GM21381 (cell line): ENCODE results near the gene MIER2.
"Not testable (repeated sequence)": the region's sequence is repeated elsewhere in the genome, so short reads cannot be mapped to it uniquely, and the experiment has no call there.

Source experiments
- ATAC-seq: cut with Tn5 transposase; IDR thresholded peaks from one replicate; pipeline ENCODE4 v1.9.1; 2021; ENCODE audit warnings: mild to moderate bottlenecking, moderate library complexity; ENCODE audit not compliant: unreplicated experiment

The MIER2 gene, protein sequence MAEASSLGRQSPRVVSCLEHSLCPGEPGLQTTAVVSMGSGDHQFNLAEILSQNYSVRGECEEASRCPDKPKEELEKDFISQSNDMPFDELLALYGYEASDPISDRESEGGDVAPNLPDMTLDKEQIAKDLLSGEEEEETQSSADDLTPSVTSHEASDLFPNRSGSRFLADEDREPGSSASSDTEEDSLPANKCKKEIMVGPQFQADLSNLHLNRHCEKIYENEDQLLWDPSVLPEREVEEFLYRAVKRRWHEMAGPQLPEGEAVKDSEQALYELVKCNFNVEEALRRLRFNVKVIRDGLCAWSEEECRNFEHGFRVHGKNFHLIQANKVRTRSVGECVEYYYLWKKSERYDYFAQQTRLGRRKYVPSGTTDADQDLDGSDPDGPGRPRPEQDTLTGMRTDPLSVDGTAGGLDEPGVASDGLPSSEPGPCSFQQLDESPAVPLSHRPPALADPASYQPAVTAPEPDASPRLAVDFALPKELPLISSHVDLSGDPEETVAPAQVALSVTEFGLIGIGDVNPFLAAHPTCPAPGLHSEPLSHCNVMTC

DNA sequence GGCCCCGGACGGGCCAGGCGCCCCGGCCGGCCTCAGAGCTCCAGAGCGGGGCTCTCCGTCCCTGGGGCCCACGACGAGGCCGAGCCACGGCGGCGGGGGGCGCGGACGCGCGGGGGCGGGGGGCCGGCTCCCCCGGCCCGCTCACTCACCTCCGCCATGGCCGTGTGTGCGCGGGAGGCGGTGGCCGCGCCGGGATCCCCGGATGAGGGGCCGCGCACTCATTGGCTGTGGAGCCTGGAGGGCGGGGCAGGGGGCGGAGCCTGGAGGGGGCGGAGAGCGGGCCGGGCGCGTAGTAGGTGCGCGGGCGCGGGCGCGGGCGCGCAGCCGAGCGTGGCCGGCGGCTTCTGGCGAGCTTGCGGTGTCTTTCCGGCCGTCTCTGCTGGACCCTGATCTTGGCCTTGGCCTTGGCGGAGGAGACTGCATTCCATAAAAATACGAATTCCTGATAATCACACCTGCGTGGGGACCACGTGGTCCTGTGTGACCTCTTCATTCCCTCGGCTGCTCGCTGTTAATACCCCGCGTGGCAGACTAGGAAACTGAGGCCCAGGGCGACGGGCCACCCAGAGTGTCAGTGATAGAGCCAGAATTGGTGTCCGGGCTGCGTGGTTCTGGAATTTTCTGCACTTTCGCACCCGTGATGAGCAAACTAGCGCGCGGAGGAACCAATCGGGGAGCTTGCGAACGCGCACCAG, at the start of gene MIER2:
Gene MIER2 (minus strand): TSS at position 172 of the 695 bp plus-strand sequence. CDS start 14 bp downstream, at position 158.
- peak; percentile 80 for ATAC-seq

- not testable (repeated sequence) for ATAC-seq
These were observed 49.0 kb upstream of the MIER2 start for GRCh38 chr19:393560-393959.

DNA sequence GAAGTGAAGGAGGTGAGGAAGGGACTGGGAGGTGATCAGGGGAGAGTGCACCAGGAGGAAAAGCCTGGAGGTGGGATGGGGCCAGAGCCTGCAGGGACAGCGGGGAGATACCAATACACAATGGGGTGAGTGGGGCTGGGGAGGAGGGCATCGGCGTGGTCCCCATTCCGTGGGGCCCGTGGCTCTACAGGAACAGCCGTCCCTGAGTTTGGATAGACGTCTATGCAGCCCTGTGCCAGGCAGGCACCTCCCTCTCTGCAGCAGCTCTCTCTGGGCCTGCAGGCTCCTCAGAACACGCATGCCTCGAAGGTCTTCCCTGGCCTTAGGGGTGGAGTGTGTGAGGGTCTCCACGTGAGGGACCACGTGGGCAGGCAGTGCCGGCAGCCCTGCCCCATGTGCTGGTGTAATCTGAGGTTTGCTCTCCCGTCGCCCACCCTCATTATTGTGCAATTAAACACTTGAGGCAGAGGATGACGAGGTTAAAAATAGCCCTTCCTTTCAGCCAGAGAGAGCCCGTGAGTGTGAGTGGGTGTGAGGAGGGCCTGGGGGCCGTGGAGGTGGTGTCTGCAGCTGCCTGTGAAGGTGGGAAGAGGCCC, 47.9 kb upstream of the MIER2 start:
- ATAC-seq, result no peak

- no peak for ATAC-seq
These were observed 47.3 kb upstream of the MIER2 start for GRCh38 chr19:391726-392374.

DNA sequence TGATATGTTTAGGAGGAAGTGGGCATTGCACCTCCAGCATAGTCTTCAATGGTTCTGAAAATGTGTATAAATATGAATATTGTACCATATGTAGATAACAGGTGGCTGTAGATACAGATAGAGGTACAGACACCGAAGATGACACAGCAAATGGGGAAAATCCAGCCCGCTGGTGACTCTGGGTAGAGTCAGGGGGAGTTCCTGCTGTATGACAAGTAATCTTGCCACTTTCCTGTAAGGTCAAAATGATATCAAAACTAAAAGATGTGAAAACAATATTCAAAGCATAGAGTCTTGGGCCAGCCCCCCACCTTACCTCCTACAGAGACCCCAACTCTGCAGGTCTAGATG, 46.6 kb upstream of the MIER2 start:
- ATAC-seq, result no peak

DNA sequence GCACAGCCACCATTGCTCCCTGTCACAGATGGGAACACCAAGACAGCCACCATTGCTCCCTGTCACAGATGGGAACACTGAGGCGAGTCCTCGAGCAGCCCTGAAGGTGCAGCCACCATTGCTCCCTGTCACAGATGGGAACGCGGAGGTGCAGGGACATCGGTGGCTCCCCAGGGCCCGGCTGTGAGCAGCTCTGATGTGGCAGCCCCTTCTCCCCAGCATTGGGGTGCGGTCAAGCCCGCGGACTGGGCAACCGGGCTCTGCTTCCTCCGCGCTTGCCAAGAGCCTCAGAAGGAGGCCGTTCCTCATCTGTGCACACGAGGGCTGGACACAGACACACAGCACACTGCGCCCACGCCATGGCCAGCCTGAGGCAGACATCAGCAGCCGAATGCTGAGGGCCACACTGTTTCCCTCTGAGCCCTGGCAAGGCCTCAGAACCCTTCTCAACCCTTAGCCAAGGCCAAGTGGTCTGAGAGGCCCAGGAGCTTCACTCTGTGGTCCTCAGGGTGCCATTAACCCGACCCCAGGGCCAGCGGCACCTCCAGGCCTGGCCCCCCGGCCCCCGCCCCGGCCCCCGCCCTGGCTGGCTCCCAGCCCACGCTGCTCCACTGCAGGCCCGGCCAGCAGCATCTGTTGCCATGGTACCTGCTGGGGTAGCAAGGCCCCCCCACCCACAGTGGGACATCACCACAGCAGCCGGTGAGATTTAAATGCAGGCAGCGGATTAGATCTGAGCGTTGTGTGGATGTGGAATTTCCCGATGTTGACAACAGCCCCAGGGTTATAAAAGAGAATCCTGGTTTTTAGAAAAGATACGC, 46.0 kb upstream of the MIER2 start:
- no peak for ATAC-seq

DNA sequence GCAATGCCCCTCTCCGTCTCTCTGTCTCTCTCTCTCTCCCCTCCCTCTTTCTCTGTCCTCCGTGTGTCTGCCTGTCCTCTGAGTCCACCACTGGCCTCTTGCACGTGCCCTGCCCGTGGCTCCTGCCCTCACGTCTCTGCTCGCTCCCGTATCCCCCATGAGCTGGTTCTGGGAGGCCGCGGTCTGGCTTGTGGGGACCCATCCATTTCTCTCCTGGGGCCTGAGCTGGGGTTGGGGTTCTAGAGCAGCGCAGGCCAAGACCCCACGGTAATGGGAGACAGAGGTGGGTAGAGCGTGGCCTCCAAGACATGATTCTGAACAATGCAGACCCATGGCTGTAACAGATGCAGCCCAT, 45.3 kb upstream of the MIER2 start:
- ATAC-seq, result no peak

DNA sequence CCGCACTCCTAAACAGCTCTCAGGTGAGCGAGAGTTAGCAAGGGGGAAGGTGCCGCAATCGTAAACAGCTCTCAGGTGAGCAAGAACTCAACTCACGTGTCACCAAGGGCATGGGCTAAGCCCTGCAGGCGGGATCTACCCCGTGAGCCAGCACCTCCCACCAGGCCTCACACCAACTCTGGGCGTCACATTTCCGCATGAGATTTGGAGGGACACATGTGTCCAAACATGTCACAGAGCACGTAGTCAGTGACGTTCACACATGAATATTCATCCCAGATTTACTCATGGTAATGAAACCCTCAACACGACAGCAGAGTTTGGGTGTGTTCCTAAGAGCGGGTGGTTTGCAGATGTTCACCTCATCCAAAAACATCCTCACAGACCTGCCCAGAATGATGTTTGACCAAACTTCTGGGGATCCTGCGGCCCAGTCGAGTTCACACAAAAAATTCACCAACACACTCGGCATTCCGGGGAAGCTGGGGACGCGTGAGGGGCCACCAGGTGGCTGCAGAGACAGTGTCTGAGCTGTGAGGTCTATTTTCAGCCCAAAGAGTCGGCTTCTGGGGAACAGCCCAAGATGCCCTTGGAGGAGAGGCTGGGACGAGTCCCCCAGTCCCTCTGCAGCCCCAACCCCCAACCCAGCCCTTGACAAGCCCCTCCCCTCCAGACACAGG, 44.8 kb upstream of the MIER2 start:
- ATAC-seq, result no peak

GRCh38 chr19:388691-389090, 44.1 kb upstream of the MIER2 start:
- no peak for ATAC-seq

GRCh38 chr19:387777-388176, 43.2 kb upstream of the MIER2 start:
- no peak for ATAC-seq

DNA sequence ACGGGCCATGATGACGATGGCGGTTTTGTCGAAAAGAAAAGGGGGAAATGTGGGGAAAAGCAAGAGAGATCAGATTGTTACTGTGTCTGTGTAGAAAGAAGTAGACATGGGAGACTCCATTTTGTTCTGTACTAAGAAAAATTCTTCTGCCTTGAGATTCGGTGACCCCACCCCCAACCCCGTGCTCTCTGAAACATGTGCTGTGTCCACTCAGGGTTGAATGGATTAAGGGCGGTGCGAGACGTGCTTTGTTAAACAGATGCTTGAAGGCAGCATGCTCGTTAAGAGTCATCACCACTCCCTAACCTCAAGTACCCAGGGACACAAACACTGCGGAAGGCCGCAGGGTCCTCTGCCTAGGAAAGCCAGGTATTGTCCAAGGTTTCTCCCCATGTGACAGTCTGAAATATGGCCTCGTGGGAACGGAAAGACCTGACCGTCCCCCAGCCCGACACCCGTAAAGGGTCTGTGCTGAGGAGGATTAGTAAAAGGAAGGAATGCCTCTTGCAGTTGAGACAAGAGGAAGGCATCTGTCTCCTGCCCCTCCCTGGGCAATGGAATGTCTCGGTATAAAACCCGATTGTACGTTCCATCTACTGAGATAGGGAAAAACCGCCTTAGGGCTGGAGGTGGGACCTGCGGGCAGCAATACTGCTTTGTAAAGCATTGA, 42.2 kb upstream of the MIER2 start:
- not testable (repeated sequence) for ATAC-seq

- ATAC-seq, result not testable (repeated sequence)
These were observed 41.6 kb upstream of the MIER2 start for GRCh38 chr19:386189-386588.

DNA sequence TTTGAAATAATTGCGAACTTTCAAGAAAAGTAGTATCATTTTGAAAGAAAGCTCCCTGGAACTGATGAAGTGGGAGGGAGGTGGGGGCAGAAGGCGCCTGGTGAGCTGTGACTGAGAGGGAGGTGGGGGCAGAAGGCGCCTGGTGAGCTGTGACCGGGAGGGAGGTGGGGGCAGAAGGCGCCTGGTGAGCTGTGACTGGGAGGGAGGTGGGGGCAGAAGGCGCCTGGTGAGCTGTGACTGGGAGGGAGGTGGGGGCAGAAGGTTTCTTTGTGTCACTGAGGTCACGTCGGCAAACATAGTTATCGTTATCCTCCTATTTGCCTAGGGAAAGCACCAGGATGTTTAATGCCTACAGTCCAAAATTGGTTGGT, 40.2 kb upstream of the MIER2 start:
- no peak for ATAC-seq

GRCh38 chr19:383922-384798, 39.6 kb upstream of the MIER2 start:
- no peak for ATAC-seq

DNA sequence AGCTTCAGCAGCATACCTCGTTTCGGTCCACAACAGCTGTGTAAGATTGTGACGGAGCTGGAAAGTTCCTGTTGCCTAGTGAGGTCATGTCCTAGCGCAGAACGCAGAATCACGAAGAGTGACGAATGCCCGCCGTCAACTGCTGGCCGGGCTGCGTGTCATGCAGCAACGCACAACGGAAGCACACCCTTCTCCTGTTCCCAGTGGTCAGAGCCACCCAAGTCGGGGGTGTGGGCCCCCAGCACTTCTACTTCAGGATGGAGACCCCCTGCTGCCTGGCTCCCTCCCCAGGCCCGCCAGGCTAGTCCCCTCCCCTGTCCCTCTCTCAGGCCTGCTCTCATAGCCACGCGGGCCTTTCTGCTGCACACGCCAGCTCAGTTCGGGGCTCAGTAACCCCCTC, 38.4 kb upstream of the MIER2 start:
- ATAC-seq, result no peak

GRCh38 chr19:382578-382977, 38.0 kb upstream of the MIER2 start:
- peak; percentile 70 for ATAC-seq

DNA sequence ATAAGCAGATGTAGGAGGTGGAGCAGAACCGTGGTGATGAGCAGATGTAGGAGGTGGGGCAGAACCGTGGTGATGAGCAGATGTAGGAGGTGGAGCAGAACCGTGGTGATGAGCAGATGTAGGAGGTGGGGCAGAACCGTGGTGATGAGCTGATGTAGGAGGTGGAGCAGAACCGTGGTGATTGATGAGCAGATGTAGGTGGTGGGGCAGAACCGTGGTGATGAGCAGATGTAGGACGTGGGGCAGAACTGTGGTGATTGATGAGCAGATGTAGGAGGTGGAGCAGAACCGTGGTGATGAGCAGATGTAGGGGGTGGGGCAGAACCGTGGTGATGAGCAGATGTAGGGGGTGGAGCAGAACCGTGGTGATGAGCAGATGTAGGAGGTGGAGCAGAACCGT, 37.3 kb upstream of the MIER2 start:
- ATAC-seq, result not testable (repeated sequence)

DNA sequence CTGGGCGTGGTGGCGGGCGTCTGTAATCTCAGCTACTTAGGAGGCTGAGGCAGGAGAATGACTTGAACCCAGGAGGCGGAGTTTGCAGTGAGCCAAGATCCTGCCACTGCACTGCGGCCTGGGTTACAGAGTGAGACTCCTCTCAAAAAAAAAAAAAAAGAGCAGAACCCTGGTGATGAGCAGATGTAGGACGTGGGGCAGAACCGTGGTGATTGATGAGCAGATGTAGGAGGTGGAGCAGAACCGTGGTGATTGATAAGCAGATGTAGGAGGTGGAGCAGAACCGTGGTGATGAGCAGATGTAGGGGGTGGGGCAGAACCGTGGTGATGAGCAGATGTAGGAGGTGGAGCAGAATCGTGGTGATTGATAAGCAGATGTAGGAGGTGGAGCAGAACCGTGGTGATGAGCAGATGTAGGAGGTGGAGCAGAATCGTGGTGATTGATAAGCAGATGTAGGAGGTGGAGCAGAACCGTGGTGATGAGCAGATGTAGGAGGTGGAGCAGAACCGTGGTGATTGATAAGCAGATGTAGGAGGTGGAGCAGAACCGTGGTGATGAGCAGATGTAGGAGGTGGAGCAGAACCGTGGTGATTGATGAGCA, 36.1 kb upstream of the MIER2 start:
- ATAC-seq, result not testable (repeated sequence)
